Measurements from ENCODE around the gene C4orf50.

Gene C4orf50

DNA sequence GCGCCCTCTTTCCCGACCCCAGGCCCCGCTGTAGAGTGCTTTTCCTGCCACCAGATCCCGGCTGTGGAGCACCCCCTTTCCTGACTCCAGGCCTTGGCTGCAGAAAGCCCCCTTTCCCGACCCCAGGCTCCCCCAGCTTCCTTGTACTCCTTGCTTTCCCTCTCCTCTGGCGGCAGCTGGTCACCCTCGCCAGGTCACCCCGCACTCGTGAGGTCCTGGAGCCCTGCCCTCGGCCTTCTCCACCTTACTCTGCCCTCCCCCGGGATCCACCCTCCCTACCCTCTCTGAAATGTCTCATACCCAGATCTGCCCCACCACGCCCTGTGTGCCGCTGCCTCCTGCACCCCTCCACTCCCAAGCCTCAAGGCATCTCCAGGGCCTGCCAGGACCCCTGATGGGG, 25.0 kb upstream of the C4orf50 start:
- DNase-seq = no peak

DNA sequence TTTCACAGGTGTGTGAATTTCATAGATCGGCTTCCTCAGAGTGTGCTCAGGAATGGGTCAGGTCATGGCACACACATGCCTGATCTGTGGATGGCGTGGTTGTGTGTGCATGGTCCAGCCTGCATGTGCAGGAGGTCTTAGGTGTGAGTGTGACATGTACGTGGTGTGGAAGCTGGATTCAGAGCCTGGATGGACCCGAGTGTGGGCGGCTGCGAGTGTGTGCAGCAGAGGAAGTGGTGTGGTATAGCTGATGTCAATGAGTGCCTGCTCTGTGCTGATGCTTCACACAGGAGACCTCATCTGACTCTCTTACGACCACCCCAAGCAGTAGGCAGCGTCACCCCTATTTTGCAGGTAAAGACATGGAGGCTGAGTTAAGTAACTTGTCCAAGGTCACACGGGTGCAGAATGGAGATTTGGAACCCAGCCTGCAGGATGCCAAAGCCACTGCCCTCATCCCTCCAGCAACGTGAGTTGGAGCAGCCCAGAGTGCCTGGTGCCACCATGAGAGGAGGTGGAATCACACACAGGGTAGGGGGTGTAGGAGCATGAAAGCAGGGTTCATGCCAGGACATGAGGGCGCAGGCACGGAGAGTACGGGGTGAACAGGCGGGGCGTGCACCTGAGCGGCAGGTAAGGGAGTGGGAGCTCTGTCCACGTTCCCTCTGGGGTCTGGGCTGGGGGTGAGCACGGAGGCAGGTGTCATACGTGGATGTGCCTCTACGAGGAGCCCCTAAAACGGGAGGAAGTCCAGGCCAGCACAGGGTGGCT, 24.2 kb upstream of the C4orf50 start:
- no peak for DNase-seq

DNA sequence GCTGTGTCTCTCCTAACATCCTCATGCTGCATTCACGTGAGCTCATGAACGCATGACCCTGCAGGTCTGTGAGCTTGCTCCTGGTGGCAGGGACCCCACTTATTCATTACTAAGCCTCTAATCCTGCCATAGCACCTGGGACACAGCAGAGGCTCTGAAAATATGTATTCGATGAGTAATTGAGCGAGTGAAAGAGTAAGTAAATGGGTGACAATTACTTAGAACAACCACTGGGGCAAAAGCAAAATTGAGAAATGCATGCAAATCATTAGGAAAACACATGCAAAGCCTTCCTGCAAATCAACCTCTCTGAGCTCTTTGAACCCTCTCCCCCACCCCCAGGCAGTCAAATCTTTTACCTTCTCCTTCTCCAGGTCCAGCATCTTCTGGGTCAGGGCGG, 23.6 kb upstream of the C4orf50 start:
- DNase-seq = no peak

DNA sequence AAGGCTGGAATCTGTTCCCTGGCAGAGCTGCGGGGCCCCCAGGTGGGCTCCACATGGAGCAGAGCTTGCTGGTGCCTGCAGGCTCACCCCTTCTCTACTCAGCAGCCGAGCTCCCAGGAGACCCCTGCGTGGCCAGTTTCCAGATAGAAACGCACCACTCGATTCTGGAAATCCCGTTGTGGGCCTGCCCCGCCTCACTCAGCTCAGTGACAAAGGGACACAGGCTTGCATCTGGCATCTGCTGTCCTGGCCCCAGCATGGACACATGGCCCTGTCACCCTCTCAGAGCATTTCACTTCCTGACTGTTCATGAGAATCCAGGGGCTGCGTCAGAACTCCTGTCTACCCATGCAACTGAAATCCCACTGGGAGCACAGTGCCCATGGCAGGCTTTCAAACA, 20.5 kb upstream of the C4orf50 start:
- DNase-seq = no peak

DNA sequence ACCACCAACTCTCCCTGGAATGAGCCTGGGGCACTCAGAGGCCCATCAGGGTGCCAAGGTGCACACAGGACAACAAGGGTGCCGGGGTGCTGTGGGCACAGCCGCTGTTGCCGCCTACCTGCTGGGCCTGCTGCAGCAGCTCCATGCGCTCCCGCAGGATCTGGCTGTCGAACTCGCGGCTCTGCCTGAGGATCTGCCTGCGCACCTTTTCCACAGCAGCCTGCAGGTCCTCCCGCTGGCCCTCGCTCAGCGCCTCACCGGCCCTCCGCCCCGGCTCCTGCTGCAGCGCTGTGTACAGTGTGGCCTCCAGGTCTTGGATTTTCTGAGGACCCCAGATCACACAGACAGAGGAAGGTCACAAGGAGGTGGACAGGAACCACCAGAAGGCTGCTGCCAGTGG, 17.6 kb upstream of the C4orf50 start:
- no peak for DNase-seq

DNA sequence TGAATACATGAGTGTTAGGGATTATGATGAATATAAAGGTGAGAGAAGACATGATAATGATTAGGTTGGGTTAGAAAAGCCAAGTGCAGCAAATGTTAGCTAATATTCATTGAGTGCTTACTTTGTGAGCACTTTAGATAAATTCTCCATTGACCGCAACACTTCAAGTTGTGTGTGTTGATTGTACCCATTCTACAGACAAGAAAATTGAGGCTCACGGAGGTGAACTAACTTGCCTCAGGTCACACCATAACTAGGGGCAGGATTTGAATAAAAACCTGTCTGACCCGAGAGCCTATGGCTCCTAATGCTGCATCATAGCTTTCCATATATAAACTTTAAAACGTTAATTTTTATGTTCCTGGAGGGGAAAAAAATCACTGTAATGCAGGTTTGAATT, 15.2 kb upstream of the C4orf50 start:
- no peak for DNase-seq

DNA sequence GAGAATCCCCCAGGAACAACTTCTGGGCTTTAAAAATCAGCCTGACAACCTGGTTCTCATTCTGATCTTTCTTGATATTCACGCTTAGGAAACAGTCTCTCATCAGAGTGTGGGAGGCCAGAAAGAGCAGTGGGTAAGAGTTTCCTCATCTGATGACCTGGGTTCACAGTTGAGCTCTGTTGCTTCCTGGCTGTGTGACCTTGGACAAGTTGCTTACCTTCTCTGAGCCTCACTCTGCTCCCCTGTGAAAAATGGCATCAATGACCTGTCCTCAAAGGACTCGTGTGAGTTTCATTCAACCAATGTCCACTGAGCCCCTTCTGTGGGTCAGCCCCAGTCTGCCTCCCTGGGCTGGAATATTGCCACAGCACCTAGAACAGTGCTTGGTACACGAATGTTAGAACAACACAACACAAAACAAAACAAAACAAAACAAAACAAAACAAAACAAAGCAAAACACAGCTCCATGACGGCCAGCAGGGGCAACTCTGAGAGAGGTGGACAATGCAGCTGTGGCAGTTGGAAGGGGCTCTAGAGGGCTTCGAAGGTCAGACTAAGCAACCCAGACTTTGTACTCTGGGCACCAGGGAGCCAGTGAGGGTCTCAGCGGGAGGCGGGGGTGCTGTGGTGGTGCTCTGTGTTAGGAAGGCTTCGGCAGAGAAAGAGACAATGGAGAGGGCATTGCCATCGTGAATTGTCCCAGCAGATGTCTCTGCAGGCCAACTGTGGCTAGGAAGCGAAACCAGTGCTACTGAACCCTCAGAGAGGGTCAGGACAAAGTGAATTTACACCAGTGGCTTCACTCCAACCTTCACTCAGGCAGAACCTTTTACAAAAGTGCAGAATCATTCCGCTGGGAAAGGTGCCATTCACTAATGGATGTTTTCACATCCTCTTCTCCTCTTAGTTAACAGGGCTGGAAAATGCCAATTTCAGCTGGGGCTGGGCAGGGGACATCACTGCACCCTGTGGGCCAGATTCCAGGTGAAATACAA, 14.3 kb upstream of the C4orf50 start:
- peak; percentile 45 for DNase-seq

DNA sequence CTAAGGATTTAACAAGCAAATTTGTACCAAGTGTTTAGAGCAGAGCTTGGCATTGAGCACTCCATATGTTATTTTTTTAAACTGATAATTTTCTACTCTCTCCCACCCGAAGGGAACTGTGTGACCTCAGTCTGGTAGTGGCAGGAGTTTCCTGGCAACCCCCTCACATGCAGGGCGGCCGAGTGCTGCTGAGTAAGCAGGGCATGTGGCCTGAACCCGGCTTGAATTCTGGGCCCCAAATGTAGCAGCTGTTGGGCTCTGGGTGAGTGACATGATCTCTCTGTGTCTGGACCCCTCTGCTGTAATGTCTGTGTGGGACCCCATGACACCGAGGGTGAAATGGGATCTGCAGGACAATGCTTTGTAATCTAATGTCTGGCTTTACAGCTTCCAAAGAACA, 13.6 kb upstream of the C4orf50 start:
- DNase-seq = no peak

DNA sequence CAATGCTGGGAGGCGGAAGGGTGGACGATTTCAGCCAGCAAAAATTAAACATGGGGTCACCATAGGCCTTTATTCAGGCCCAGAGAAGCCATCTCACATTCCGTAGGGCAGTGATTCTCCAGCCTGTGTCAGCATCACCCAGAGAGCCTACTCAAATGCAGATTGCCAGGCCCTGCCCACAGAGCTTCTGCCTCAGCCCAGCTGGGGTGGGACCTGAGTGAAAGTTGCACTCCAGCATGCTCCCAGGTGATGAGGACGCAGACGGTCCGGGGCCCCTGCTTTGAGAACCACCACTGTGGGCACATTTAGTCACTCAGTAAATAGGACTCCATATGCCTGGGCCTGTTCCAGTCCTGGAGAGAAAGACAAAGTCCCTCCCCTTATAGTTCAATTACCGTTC, 12.4 kb upstream of the C4orf50 start:
- no peak for DNase-seq

DNA sequence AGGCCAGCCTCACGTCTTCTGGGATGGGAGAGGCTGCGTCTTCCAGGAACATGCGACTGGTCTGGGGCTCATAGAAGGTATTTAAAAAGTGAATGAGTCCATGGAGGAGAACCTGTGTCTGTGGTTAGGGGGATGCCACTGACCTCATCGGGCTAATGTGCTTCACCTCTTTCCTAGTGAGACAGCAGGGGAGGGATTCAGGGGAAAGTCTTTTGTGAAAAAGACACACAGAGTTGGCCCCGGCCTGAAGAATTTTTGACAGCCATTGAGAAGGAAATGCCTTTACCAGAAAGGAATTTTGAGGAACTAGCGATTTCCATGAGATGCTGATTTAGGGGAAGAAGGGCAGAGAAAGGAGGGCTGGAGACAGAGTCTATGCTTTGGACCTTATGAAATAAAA, 11.0 kb upstream of the C4orf50 start:
- no peak for DNase-seq

DNA sequence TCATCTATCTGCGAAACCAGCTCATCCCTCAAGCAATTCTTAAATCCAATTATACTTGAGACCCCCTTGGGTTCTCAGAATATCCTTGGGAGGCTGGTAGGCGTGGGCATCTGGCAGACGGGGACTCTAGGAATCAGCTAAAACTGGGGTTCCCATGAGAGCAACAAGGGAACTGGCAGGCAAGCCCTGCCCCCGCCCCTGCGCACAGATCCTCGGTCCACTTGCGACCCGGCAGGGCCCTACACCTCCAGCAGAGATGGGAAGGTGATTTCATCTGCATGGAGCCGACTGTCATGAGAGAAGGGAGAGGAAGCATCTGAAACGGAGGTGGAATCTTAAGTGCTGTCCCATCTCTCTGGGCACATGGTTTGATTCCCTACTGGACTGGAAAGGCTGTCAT, 9.9 kb upstream of the C4orf50 start:
- no peak for DNase-seq

DNA sequence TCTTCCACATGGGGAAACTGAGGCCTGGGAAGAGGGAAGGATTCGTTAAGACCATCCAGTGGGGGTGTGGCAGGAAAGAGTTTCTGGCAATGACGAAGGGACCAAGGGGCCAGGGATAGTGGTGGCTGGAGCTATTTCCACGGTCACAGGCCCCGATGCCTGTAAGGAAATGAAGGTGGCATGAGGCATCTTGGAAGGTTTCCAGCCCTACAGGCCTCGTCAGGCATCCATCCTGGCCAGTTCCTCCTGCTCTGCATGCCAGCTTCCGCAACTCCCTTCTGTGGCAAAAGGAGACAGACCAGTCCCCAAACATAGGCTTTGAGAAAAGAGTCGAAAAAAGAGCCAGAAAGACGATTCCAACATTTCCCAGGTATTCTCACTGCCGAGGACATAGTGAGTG, 9.2 kb upstream of the C4orf50 start:
- DNase-seq = no peak

DNA sequence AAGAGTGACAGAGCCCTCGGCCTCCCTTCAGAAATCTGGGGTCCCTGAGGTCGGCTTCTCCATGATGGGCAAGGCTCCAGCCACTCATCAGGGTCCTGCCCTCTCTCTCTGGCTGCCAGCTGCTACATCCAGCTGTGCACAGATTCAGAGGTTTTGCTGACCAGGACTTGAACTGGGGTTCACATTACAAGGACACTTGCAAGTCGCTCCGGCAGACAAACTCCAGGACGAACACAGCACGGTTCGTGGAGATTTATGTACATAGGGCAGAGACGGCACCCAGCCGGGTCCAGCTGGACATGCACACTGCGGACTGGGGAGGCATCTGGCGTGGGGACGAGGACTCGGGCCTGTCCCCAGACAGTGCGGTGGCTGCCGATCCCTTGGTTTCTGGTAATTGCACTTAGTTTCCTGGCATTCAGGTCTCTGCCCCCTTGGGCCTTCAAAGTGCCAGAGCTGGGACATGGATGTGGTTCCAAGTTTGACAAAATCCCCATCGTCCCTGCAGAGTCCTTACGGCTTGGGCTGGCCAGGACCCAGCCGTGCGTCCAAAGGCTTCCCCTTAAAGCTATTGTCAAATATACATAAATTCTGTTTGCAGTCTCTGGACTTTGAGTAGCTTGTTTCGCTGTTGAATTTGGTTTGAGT, 6.2 kb upstream of the C4orf50 start:
- DNase-seq = no peak

DNA sequence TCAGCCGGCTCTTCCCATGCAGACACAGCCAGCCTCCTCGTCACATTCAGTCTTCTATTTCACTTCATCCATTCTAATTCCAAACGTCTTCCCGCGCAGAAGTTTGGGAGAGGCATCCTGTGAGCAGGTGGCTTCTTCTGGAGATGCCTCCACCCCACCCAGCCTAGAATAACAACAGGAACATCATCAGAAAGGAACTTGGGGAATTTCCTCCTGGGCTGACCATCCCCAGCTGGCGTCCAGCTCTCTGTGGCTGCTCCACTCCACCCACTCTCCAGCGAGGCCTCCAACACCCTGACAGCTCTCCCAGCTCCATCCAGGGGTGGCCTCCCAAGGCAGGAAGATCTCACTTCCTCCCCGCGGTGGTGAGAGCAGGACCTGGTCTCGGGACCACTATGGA, 5.5 kb upstream of the C4orf50 start:
- DNase-seq = no peak

DNA sequence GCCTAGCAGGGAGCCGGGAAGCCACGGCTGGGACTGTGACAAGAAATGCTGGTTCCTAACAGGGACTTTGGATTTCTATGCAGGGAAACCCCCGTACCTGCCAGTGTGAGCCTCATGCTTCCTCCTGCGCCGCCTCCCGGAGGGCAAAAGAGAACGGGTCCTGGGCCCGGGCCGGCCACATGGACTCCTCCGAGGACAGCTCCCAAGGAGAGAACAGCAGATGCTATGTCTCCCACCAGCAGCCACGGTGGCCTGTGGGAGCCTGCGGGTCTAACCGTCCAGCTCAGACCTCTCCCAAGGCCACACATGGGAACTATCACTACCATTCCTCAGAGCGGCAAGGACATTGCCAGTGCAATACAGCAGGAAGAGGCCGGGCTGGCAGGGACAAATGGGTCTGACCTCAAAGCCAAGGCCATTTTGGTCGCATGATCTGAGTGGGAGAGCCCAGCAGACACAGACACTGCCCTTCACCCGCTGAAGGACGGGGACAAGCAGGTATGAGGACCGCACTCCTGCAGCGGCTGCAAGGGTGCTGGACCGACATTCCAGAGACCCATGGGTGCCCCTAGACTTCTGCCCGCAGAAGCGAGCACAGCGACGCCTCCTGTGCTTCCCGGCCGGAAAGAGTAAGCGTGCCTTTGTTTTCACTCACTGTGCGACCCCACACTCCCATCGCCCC, 4.5 kb upstream of the C4orf50 start:
- no peak for DNase-seq

DNA sequence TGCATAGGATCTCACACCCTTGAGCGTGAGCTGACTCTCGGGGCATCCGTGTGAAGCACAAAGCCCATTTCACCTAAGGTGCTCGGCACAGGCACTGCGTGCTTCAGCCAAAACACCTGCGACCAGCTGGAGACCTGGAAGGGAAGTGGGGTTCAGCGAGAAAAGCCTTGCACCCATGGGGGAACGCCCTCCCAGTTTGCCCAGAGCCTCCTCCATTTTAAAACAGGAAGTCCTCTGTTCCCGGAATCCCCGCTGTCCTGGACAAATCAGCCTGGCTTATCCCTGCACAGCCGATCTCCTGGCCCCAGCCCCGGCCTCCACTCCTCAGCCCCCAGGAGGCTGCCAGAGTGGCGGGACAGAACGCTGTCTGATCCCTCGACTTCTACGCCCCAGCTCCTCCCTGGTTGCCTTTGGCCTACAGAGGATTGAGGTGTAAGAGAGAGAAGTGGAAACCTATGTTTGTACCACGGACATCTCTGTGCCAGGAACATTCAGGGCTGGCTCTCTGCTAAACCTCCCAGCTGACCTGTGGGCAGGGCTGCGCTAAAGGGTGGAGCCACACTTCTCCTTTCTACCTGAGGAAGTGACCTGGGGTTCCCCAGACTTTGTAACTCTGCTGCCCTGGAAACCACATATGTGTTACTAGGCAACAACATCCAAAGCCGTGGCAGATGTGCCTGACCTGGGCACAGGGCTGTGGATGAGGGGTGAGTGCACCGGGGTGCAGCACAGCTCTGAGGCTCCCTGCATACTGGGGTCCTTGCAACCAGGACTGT, 3.8 kb upstream of the C4orf50 start:
- DNase-seq = no peak

DNA sequence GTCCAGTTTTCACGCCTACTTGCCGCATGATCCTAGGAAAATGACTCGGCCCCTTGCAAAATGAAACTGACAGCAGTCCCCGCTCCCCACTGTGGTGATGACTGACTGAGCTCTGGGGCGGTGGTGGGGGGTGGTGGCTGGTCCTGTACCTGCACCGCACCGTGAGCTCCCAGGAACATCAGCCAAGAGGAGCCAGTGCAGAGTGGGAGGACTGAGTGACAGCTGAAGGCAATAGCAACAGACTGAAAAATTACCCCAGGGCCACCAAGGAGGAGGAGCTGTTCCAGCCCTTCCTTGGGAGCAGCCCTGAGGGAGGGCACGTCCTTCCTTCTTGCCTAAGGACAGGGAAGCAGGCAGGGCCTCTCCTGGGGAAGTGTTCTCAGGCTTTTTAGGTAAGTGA, 2.4 kb upstream of the C4orf50 start:
- no peak for DNase-seq

DNA sequence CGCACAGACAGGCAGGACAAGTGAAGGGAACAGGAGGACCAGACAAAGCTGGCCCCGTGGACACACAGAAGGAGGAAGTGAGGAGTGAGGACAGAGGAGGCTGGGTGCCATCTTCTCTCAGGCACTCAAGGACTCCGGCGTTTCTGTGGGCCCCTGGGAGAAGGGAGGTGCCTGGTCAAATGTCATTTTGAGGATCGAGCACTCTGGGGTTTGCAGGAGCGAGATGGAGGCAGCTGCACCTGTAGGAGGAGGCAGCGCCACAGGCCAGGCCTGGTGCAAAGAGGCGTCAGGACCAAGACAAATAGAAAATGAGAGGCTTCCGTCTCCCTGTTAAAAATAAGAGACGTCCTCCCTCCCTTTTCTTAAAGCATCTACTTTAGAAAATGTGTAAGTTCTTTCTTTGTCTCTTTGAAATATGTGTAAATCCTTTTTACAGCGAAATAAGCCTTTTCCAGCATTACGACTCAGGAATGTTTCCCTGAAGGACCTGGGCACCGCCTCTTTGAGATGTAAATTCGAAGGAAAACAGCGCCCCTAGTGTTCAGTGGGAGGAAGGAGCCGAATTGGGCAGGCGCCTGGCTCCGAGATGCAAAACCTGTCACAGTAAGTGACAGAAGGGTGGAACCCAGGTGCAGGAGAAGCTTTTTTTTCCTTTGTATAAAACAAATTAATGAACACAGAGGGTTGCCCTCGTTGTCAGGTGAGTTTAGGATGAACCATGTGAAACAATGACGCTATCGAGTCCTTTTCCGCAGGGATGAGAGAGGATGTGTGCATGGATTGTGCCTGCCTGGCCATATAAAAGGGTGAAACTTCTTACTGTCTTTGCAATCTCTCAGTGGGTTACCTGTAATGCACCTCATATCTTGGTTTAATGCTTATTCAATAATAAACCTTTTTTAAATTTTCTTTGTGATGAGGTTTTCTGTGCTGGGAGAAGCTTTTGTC, 1.4 kb upstream of the C4orf50 start:
- peak; percentile 74 for DNase-seq

DNA sequence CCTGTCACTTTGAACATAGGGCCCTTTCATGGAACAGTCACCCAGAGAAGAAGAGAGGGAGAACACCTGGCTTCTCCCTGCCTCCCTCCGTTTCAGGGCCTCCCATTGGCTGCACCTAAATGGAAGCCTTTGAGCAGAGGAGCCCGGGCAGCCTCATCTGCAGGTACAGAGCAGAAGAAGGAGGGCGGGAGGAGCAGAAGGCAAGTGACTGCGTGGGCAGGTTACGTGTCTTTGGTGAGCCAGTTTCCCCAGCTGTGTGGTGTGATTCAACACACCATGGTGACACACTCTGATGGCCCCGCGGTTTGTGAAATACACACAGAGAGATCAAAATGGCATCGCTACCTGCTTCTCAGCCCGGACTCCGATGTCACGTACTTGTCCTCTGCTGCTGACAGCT, 431 bp downstream of the C4orf50 start:
- no peak for DNase-seq

DNA sequence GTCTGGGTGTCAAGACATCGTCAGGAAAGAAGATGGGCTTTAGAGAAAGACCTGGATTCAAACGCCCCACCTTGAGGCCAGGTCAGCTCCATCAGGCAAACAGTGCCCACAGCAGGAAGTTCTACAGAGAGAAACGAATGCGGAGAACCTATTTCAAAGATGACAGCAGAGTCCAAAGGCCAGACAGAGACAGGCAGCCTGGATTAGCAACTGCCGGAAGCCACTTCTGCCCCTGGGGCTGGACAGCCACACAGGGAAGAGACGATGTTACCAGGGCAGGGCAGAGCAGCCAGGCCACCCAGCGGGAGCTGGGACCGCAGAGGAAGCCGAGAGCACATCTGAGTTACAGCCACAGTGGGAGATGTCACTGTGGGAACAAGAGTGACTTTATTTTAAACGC, 1.2 kb downstream of the C4orf50 start:
- no peak for DNase-seq

DNA sequence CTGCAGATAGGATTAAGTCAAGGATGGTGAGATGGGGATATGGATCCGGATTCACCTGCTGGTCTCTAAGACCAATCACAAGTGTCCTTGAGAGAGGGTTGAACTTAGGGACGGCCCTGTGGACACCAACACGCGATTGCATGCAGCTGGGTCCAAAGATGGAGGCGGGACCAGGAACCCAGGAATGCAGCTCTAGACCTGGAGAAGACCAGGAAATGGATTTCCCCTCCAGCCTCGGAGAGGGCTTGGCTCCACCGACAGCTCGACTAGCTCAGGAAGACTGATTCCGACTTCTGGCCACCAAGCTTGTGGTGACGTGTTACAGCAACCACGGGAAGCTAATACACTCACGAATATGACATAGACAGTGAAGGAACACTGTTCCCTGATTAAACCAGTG, 4.7 kb downstream of the C4orf50 start:
- DNase-seq = no peak
